IPS DF 4.7 (cell line): ENCODE measurements around the gene CLTCL1.
"Not testable (repeated sequence)": the region's sequence is repeated elsewhere in the genome, so short reads cannot be mapped to it uniquely, and the experiment has no call there.

Source experiments
- DNase-seq: peaks from one replicate; pipeline ENCODE4 v3.0.0-alpha.2; 2013; ENCODE audit warnings: low spot score; ENCODE audit errors: extremely low read depth

Gene CLTCL1

GRCh38 chr22:19290400-19291217 lies 910 bp downstream of the CLTCL1 start:
- DNase-seq: no peak

GRCh38 chr22:19289475-19290161 lies 1.9 kb downstream of the CLTCL1 start:
- no peak for DNase-seq

GRCh38 chr22:19287889-19288288 lies 3.6 kb downstream of the CLTCL1 start:
- no peak for DNase-seq

GRCh38 chr22:19287076-19287707 lies 4.3 kb downstream of the CLTCL1 start:
- no peak for DNase-seq

- DNase-seq: no peak
Measured at GRCh38 chr22:19285831-19286230, 5.7 kb downstream of the CLTCL1 start.

GRCh38 chr22:19279143-19279542 lies 12.4 kb downstream of the CLTCL1 start:
- DNase-seq: not testable (repeated sequence)

- DNase-seq: no peak
Measured at GRCh38 chr22:19277785-19278184, 13.7 kb downstream of the CLTCL1 start.

GRCh38 chr22:19275919-19276600 lies 15.5 kb downstream of the CLTCL1 start:
- DNase-seq: no peak

GRCh38 chr22:19275513-19275912 lies 16.0 kb downstream of the CLTCL1 start:
- no peak for DNase-seq

GRCh38 chr22:19275104-19275503 lies 16.4 kb downstream of the CLTCL1 start:
- DNase-seq: no peak

GRCh38 chr22:19271856-19272535 lies 19.5 kb downstream of the CLTCL1 start:
- no peak for DNase-seq

GRCh38 chr22:19271273-19271855 lies 20.2 kb downstream of the CLTCL1 start:
- DNase-seq: no peak

- DNase-seq: no peak
Measured at GRCh38 chr22:19270873-19271272, 20.6 kb downstream of the CLTCL1 start.

GRCh38 chr22:19266547-19267086 lies 24.9 kb downstream of the CLTCL1 start:
- no peak for DNase-seq

- DNase-seq: no peak
Measured at GRCh38 chr22:19265779-19266178, 25.7 kb downstream of the CLTCL1 start.

- no peak for DNase-seq
Measured at GRCh38 chr22:19260804-19261203, 30.7 kb downstream of the CLTCL1 start.

GRCh38 chr22:19260194-19260593 lies 31.3 kb downstream of the CLTCL1 start:
- DNase-seq: no peak

- not testable (repeated sequence) for DNase-seq
Measured at GRCh38 chr22:19258968-19259288, 32.6 kb downstream of the CLTCL1 start.

GRCh38 chr22:19258371-19258770 lies 33.1 kb downstream of the CLTCL1 start:
- DNase-seq: no peak

- DNase-seq: not testable (repeated sequence)
Measured at GRCh38 chr22:19256362-19256761, 35.2 kb downstream of the CLTCL1 start.

GRCh38 chr22:19253143-19253542 lies 38.4 kb downstream of the CLTCL1 start:
- no peak for DNase-seq
